ENCODE results near the gene TRABD2B. TPM values are rescaled to one million over a fixed set of nuclear protein-coding genes. Genes with fewer than 3 reads are reported as not detected.

The TRABD2B gene
- total and polyA plus RNA-seq, 2 experiments from 2014 or later = 1.6 to 2.0 TPM

- TF ChIP-seq ZNF331 (CRISPR knock-in tag; IDR thresholded peaks at IDR 0.05; ENCODE audit: low read depth) = no peak
- TF ChIP-seq EZH2phosphoT487 (IDR thresholded peaks at IDR 0.05; ENCODE audit: unreplicated experiment) = no peak
- no peak for TF ChIP-seq POLR2AphosphoS5 (IDR thresholded peaks at IDR 0.05; ENCODE audit: low read depth)
- TF ChIP-seq CTCF (conservative IDR thresholded peaks at IDR 0.05; ENCODE audit: low read depth in 2 of 2) = no peak
- TF ChIP-seq REST (IDR thresholded peaks at IDR 0.05; ENCODE audit: unreplicated experiment) = no peak
These were observed 72.7 kb downstream of the TRABD2B start (continued) for GRCh38 chr1:47924270-47925048.

GRCh38 chr1:47921935-47922415 lies 75.2 kb downstream of the TRABD2B start:
- Mint-ChIP-seq H3K36me3 (ENCODE audit: low read depth) (no peaks in the 10 kb centered on the region), H3K4me1 (no peaks in the 10 kb centered on the region), H3K9me3 (no peaks in the 10 kb centered on the region), H3K27ac (no peak overlapping the region), H3K4me3 (no peak overlapping the region), H3K27me3 (ENCODE audit: insufficient read depth, low read depth, poor library complexity) (no peaks in the 10 kb centered on the region)
- ATAC-seq = no peak
- H3K4me3 ChIP-seq = no peak overlapping the region
- no peaks in the 10 kb centered on the region for H3K36me3 ChIP-seq (ENCODE audit: insufficient read depth)
- DNase-seq (ENCODE audit: low spot score) = no peak
- H3K9me2 ChIP-seq (ENCODE audit: insufficient read depth) = no peaks in the 10 kb centered on the region
- H3K79me2 ChIP-seq (replicated peaks; ENCODE audit: insufficient read depth) = no peaks in the 10 kb centered on the region
- H3K4me2 ChIP-seq = no peak overlapping the region
- no peak overlapping the region for H3K27ac ChIP-seq (ENCODE audit: low read depth)
- H3K27me3 ChIP-seq (ENCODE audit: insufficient read depth) = no peaks in the 10 kb centered on the region
- no peak overlapping the region for H2AFZ ChIP-seq
- H3K4me1 ChIP-seq (ENCODE audit: insufficient read depth) = no peaks in the 10 kb centered on the region
- no peaks in the 10 kb centered on the region for H4K20me1 ChIP-seq (replicated peaks; ENCODE audit: insufficient read depth)
- no peaks in the 10 kb centered on the region for H3F3A ChIP-seq (replicated peaks; ENCODE audit: low read depth)
- TF ChIP-seq ETS1 (IDR thresholded peaks at IDR 0.05) (no peak), CTCF (conservative IDR thresholded peaks at IDR 0.05; ENCODE audit: low read depth in 2 of 2) (no peak), REST (IDR thresholded peaks at IDR 0.05; ENCODE audit: unreplicated experiment) (no peak), ZNF114 (CRISPR knock-in tag; IDR thresholded peaks at IDR 0.05) (no peak)
